OCI-LY1 (cell line): ENCODE results near the gene ANKFN1.

Experiments
- H2AFZ ChIP-seq: fragments of 200-600 bp; sonication (generic), shearing (Covaris generic); 2 replicates; pipeline ENCODE4 v1.6.0; 2014; ENCODE audit warnings: antibody characterized with exemption, mild to moderate bottlenecking, low read length
- H3F3A ChIP-seq: fragments of 200-600 bp; sonication (generic), shearing (Covaris generic); 2 replicates; pipeline ENCODE4 v1.6.0; 2014; ENCODE audit warnings: mild to moderate bottlenecking, antibody characterized with exemption, low read length, moderate library complexity; ENCODE audit not compliant: insufficient read depth
- H3K27ac ChIP-seq: fragments of 200-600 bp; sonication (generic); 2 replicates; pipeline ENCODE4 v1.5.1; 2014; ENCODE audit warnings: low read length, mixed run types, mild to moderate bottlenecking, low read depth; ENCODE audit not compliant: poor library complexity, severe bottlenecking
- H3K27me3 ChIP-seq: fragments of 200-600 bp; sonication (generic); 2 replicates; pipeline ENCODE4 v1.6.0; 2014; ENCODE audit warnings: antibody characterized with exemption, mild to moderate bottlenecking, low read length, moderate library complexity; ENCODE audit not compliant: insufficient read depth
- H3K36me3 ChIP-seq: fragments of 200-600 bp; sonication (generic); 2 replicates; pipeline ENCODE4 v1.6.1; 2014; ENCODE audit warnings: mild to moderate bottlenecking, antibody characterized with exemption, low read length, moderate library complexity, mixed read lengths; ENCODE audit not compliant: insufficient read depth
- H3K4me1 ChIP-seq: fragments of 200-600 bp; sonication (generic); 2 replicates; pipeline ENCODE4 v1.5.1; 2014; ENCODE audit warnings: mild to moderate bottlenecking, low read length, moderate library complexity; ENCODE audit not compliant: insufficient read depth, severe bottlenecking
- H3K4me2 ChIP-seq: fragments of 200-600 bp; sonication (generic), shearing (Covaris generic); 2 replicates; pipeline ENCODE4 v1.6.1; 2014; ENCODE audit warnings: low read length
- H3K4me3 ChIP-seq: fragments of 200-600 bp; sonication (generic); 2 replicates; pipeline ENCODE4 v1.5.1; 2014; ENCODE audit warnings: low read length, low read depth, mild to moderate bottlenecking, mixed read lengths; ENCODE audit not compliant: poor library complexity, severe bottlenecking
- H3K79me2 ChIP-seq: fragments of 200-600 bp; shearing (Covaris generic); 2 replicates; pipeline ENCODE4 v1.6.1; 2016; ENCODE audit warnings: mixed run types, low read length, mixed read lengths; ENCODE audit not compliant: insufficient read depth
- H3K9ac ChIP-seq: fragments of 200-600 bp; sonication (generic), shearing (Covaris generic); 2 replicates; pipeline ENCODE4 v1.6.1; 2014; ENCODE audit warnings: mild to moderate bottlenecking, low read length, mixed read lengths
- H3K9me2 ChIP-seq: fragments of 200-600 bp; sonication (generic), shearing (Covaris generic); 2 replicates; pipeline ENCODE4 v1.6.1; 2014; ENCODE audit warnings: low read depth, mild to moderate bottlenecking, low read length, mixed read lengths
- H3K9me3 ChIP-seq: fragments of 200-600 bp; shearing (Covaris generic); 2 replicates; pipeline ENCODE4 v1.6.1; 2014; ENCODE audit warnings: low read length, mixed read lengths
- H4K20me1 ChIP-seq: fragments of 200-600 bp; sonication (generic), shearing (Covaris generic); 2 replicates; pipeline ENCODE4 v1.6.0; 2016; ENCODE audit warnings: mild to moderate bottlenecking, low read length; ENCODE audit not compliant: insufficient read depth
- EZH2 ChIP-seq: fragments of 200-600 bp; sonication (generic), shearing (Covaris generic); IDR thresholded peaks from 2 replicates; pipeline ENCODE4 v1.8.0; 2017; ENCODE audit warnings: borderline replicate concordance, mixed run types, mild to moderate bottlenecking, antibody characterized with exemption, low read length, moderate library complexity, mixed read lengths
- TF ChIP-seq, protein P1 (sequence below): fragments of 200-600 bp; sonication (generic), shearing (Covaris generic); IDR thresholded peaks from 2 replicates; pipeline ENCODE4 v1.5.1; 2017; ENCODE audit warnings: mild to moderate bottlenecking, antibody characterized with exemption, low read length, moderate library complexity, mixed read lengths

The ANKFN1 gene

DNA sequence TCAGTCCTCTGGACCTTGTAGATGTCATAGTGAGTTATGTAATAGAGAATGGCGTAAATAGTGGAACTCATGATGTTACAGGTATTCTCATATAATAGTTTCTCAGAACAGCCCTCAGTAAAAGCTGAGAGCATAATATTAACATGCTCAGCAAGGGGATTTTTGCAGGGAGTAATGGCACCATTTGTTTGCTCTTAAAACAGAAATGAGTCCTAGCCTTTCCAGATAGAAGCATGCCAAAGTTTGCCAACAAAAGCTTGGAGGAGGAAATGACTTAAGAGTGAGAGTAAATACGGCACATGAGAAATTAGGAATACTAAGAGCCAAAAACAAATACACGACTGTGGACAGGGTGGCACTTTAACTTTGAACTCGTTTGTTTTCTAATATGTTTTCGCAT, 198.4 kb downstream of the ANKFN1 start:
- no peak overlapping the region for H3K9ac ChIP-seq
- no peaks in the 10 kb centered on the region for H3K27me3 ChIP-seq
- H3K4me1 ChIP-seq, result no peaks in the 10 kb centered on the region
- H3K36me3 ChIP-seq, result no peaks in the 10 kb centered on the region
- H3K4me2 ChIP-seq, result no peak overlapping the region
- no peak overlapping the region for H2AFZ ChIP-seq
- H3K4me3 ChIP-seq, result no peak overlapping the region
- TF ChIP-seq, protein P1, sequence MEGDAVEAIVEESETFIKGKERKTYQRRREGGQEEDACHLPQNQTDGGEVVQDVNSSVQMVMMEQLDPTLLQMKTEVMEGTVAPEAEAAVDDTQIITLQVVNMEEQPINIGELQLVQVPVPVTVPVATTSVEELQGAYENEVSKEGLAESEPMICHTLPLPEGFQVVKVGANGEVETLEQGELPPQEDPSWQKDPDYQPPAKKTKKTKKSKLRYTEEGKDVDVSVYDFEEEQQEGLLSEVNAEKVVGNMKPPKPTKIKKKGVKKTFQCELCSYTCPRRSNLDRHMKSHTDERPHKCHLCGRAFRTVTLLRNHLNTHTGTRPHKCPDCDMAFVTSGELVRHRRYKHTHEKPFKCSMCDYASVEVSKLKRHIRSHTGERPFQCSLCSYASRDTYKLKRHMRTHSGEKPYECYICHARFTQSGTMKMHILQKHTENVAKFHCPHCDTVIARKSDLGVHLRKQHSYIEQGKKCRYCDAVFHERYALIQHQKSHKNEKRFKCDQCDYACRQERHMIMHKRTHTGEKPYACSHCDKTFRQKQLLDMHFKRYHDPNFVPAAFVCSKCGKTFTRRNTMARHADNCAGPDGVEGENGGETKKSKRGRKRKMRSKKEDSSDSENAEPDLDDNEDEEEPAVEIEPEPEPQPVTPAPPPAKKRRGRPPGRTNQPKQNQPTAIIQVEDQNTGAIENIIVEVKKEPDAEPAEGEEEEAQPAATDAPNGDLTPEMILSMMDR, result no peak
- no peak for TF ChIP-seq EZH2
- H3K79me2 ChIP-seq, result no peaks in the 10 kb centered on the region
- H3F3A ChIP-seq, result no peaks in the 10 kb centered on the region
- no peaks in the 10 kb centered on the region; the same call in 1 of the 2 replicates for H3K9me2 ChIP-seq
- no peaks in the 10 kb centered on the region for H3K9me3 ChIP-seq
- H3K27ac ChIP-seq, result no peak overlapping the region
- H4K20me1 ChIP-seq, result no peaks in the 10 kb centered on the region

DNA sequence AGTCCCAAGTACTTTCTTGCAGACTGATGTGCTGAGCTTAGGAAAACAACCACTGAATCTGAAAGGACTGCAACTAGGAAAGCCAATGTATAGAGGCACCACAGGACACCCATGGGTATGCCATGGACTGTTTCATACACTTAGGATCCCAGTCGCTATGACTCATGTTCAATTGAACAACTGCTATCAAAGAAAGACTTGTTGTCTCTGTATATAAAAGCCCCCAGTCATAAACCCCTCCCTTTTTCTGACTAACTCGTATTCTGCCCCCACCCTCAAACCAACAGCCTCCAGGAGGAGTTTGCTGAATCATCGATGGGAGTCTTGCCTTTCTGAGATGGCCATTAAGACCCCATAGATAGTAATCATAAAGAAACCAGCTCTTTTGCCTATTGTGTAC, 205.4 kb downstream of the ANKFN1 start:
- H3K4me2 ChIP-seq, result no peak overlapping the region
- H3K9me2 ChIP-seq, result no peaks in the 10 kb centered on the region
- H3K36me3 ChIP-seq, result no peaks in the 10 kb centered on the region
- TF ChIP-seq, protein P1, result no peak
- no peak for TF ChIP-seq EZH2
- no peaks in the 10 kb centered on the region for H4K20me1 ChIP-seq
- H3K27me3 ChIP-seq, result no peaks in the 10 kb centered on the region
- H3K9ac ChIP-seq, result no peak overlapping the region
- H3K27ac ChIP-seq, result no peak overlapping the region
- no peak overlapping the region for H2AFZ ChIP-seq
- H3K9me3 ChIP-seq, result no peaks in the 10 kb centered on the region
- no peaks in the 10 kb centered on the region for H3K79me2 ChIP-seq
- no peaks in the 10 kb centered on the region for H3K4me1 ChIP-seq
- no peak overlapping the region for H3K4me3 ChIP-seq
- no peaks in the 10 kb centered on the region for H3F3A ChIP-seq

DNA sequence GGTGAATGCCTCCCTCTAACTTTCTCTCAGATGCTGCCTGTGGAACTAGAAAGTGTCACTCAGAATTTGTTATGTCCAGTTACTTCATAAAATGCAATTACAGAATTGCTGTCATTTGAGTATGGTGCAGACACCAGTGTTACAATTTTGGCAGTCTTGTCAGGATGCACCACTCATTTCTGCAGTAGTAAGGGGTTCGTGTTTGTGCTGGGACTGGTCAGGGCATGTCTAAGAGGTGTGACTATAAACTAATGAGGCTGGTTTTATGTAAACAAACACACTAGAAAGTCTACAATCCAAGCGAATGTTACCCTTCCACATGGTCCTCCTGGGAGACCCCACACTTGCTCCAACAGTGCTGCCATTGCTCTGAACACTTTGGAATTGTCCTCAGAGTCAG, 206.2 kb downstream of the ANKFN1 start:
- H4K20me1 ChIP-seq, result no peaks in the 10 kb centered on the region
- no peak overlapping the region for H3K4me2 ChIP-seq
- H2AFZ ChIP-seq, result no peak overlapping the region
- H3F3A ChIP-seq, result no peaks in the 10 kb centered on the region
- no peaks in the 10 kb centered on the region for H3K36me3 ChIP-seq
- no peaks in the 10 kb centered on the region for H3K4me1 ChIP-seq
- no peak overlapping the region for H3K4me3 ChIP-seq
- no peaks in the 10 kb centered on the region for H3K79me2 ChIP-seq
- H3K9ac ChIP-seq, result no peak overlapping the region
- TF ChIP-seq, protein P1, result no peak
- TF ChIP-seq EZH2, result no peak
- H3K27ac ChIP-seq, result no peak overlapping the region
- no peaks in the 10 kb centered on the region for H3K9me2 ChIP-seq
- H3K27me3 ChIP-seq, result no peaks in the 10 kb centered on the region
- H3K9me3 ChIP-seq, result no peaks in the 10 kb centered on the region
